ENCODE results near the gene SOX13.

DNA sequence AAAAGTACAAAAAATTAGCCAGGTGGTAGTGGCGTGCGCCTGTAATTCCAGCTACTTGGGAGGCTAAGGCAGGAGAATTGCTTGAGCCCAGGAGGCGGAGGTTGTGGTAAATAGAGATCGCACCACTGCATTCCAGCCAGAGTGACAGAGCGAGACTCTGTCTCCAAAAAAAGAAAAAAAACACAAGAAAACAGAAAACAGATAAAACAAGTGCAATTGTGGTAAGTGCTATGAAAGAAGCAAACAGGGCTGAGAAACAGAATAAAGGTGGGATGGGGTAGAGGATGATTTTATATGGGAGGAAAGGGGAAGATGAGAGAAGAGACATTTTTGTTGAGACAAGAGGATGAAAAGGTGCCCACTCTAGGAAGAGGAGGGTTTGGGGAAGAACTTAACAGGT, 5.0 kb upstream of the SOX13 start:
- TF ChIP-seq POLR2AphosphoS5 (IDR thresholded peaks at IDR 0.05; ENCODE audit: borderline replicate concordance, low read depth, low read length) (no peak), EZH2 (IDR thresholded peaks at IDR 0.05) (no peak)
